Activated CD4-positive, alpha-beta T cell treated with anti-CD3 and anti-CD28 coated beads for 36 hours (primary cell): Measurements from ENCODE around the gene CENPT. TPM values are rescaled to one million over a fixed set of nuclear protein-coding genes. Genes with fewer than 3 reads are reported as not detected.
"Not testable (repeated sequence)": the region's sequence is repeated elsewhere in the genome, so short reads cannot be mapped to it uniquely, and the experiment has no call there.

Source experiments
- ATAC-seq: fragments of 200-7000 bp; cut with Tn5 transposase; one replicate; pipeline ENCODE4 v1.10.0; 2021; ENCODE audit warnings: mild to moderate bottlenecking, moderate library complexity
- CTCF ChIA-PET: fragments of 350-600 bp; sonication (Branson Sonifier 250); formaldehyde crosslinking; loops from one replicate; lab custom pipeline; 2021; ENCODE audit warnings: antibody characterized with exemption; lab: Charles Lee
- POLR2A ChIA-PET: fragments of 350-600 bp; sonication (Branson Sonifier 250); formaldehyde crosslinking; loops from one replicate; lab custom pipeline; 2021; ENCODE audit warnings: antibody characterized with exemption, inconsistent platforms; lab: Charles Lee
- DNase-seq: peaks from one replicate; pipeline ENCODE4 v3.0.0-alpha.2; 2020
- H3K27ac Mint-ChIP-seq: one replicate; pipeline ENCODE4 v1.8.0; 2021; ENCODE audit warnings: mixed read lengths
- H3K27me3 Mint-ChIP-seq: one replicate; pipeline ENCODE4 v1.8.0; 2021; ENCODE audit warnings: mixed read lengths
- H3K36me3 Mint-ChIP-seq: one replicate; pipeline ENCODE4 v1.8.0; 2021; ENCODE audit warnings: low read depth, mixed read lengths
- H3K4me1 Mint-ChIP-seq: one replicate; pipeline ENCODE4 v1.8.0; 2021; ENCODE audit warnings: mixed read lengths
- H3K4me3 Mint-ChIP-seq: one replicate; pipeline ENCODE4 v1.8.0; 2021; ENCODE audit warnings: mild to moderate bottlenecking, moderate library complexity, mixed read lengths
- H3K9me3 Mint-ChIP-seq: one replicate; pipeline ENCODE4 v1.8.0; 2021; ENCODE audit warnings: low read depth, mixed read lengths
- intact Hi-C, 2 experiments: fragments of 100-400 bp; cut with DNase I in 1 of 2; cut with micrococcal nuclease in 1 of 2; formaldehyde crosslinking; loops; one replicate each; pipeline versions ENCODE4 v1.14.2 to v1.15.1; 2022 to 2024; cut with DNase I, micrococcal nuclease
- total RNA-seq, 2 experiments: library from RNA; stranded (reverse); gene quantifications; one replicate each; pipeline ENCODE4 v1.2.3, GENCODE V29; 2021

CENPT gene
- total RNA-seq, 2 experiments from 2014 or later: 34.9 to 48.6 TPM

DNA sequence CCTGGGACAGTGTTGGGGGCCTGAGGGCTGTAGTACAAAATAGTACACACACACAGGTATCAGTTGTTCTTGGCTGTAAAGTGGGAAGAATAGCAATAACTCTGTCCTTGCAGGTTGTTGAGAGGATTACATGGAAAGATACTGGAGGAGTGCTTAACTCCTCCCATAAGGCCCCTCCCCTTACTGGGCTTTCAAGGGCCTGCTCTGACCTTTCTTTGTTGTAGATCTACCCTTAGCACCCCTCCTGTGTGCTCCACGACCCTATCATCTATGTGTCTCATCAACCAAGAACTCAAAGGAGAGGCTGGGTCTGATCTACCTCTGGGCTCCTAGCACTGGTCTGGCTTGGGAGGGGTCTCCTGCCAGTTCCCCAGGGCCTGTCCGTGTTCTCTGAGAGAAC, 17.1 kb upstream of the CENPT start:
- Mint-ChIP-seq H3K27ac (peak overlapping the region; percentile 15), H3K4me1 (no peaks in the 10 kb centered on the region), H3K36me3 (peaks cover 15% of the 10 kb centered on the region), H3K9me3 (no peaks in the 10 kb centered on the region), H3K27me3 (no peaks in the 10 kb centered on the region), H3K4me3 (no peak overlapping the region)
- intact Hi-C loops: no loop called here
- CTCF ChIA-PET: interaction anchor here (4.9 kb wide), 1 partner anchor 48 kb away, joined by 22 read pairs; no protein-coding TSS in a partner anchor
- no peak for DNase-seq
- peak; percentile 26 for ATAC-seq
- POLR2A ChIA-PET: interaction anchor here (0.6 kb wide), 1 partner anchor 15 kb away, joined by 3 read pairs; no protein-coding TSS in a partner anchor

DNA sequence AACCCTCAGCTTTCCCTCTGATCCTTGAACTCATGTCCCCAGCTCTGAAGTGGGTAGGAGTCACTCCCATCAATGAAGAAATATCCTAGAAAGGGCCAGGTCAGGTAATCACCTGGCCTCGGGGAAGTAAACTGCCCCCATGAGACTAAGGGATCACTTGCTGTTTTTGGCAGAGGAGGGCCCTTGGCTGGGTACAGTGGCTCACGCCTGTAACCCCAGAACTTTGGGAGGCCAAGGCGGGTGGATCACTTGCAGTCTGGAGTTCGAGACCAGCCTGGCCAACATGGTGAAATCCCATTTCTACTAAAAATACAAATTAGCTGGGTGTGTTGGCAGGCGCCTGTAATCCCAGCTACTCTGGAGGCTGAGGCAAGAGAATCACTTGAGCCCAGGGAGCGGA, 16.6 kb upstream of the CENPT start:
- DNase-seq, intact Hi-C loops, H3K27me3 Mint-ChIP-seq, H3K4me3 Mint-ChIP-seq, H3K27ac Mint-ChIP-seq, H3K9me3 Mint-ChIP-seq, ATAC-seq, H3K4me1 Mint-ChIP-seq: not testable (repeated sequence)
- ChIA-PET POLR2A (interaction anchor here (0.6 to 0.8 kb wide), 2 partner anchors 16 to 19 kb away, joined by 3 read pairs; no protein-coding TSS in a partner anchor), CTCF (interaction anchor here (4.9 kb wide), 1 partner anchor 47 kb away, joined by 22 read pairs; no protein-coding TSS in a partner anchor)
- H3K36me3 Mint-ChIP-seq: peaks cover 15% of the 10 kb centered on the region

GRCh38 chr16:67862623-67863583, 15.4 kb upstream of the CENPT start:
- ATAC-seq (no peak), DNase-seq (no peak)
- Mint-ChIP-seq H3K36me3 (peaks cover 15% of the 10 kb centered on the region), H3K27me3 (no peaks in the 10 kb centered on the region), H3K9me3 (no peaks in the 10 kb centered on the region), H3K27ac (no peak overlapping the region), H3K4me3 (no peak overlapping the region), H3K4me1 (peaks cover 6% of the 10 kb centered on the region)
- ChIA-PET POLR2A (interaction anchor here (0.6 to 0.9 kb wide), 4 partner anchors 13 to 25 kb away, joined by 3 to 4 read pairs (median 4); no protein-coding TSS in a partner anchor), CTCF (interaction anchor here (0.5 to 4.9 kb wide), 10 partner anchors 10 to 303 kb away, joined by 3 to 22 read pairs (median 3); no protein-coding TSS in a partner anchor)
- intact Hi-C loops: no loop called here

- Mint-ChIP-seq H3K4me3 (no peak overlapping the region), H3K36me3 (peaks cover 17% of the 10 kb centered on the region), H3K4me1 (peaks cover 15% of the 10 kb centered on the region), H3K9me3 (no peaks in the 10 kb centered on the region), H3K27me3 (no peaks in the 10 kb centered on the region), H3K27ac (peak overlapping the region; percentile 16)
- CTCF ChIA-PET: interaction anchor here (0.6 to 4.9 kb wide), 6 partner anchors 15 to 304 kb away, joined by 3 to 22 read pairs (median 4); no protein-coding TSS in a partner anchor
- no peak for ATAC-seq
- POLR2A ChIA-PET: interaction anchor here (0.9 kb wide), 1 partner anchor 12 kb away, joined by 4 read pairs; no protein-coding TSS in a partner anchor
- DNase-seq: no peak
- intact Hi-C loops: no loop called here
Observed at GRCh38 chr16:67861877-67862276, 14.4 kb upstream of the CENPT start.

DNA sequence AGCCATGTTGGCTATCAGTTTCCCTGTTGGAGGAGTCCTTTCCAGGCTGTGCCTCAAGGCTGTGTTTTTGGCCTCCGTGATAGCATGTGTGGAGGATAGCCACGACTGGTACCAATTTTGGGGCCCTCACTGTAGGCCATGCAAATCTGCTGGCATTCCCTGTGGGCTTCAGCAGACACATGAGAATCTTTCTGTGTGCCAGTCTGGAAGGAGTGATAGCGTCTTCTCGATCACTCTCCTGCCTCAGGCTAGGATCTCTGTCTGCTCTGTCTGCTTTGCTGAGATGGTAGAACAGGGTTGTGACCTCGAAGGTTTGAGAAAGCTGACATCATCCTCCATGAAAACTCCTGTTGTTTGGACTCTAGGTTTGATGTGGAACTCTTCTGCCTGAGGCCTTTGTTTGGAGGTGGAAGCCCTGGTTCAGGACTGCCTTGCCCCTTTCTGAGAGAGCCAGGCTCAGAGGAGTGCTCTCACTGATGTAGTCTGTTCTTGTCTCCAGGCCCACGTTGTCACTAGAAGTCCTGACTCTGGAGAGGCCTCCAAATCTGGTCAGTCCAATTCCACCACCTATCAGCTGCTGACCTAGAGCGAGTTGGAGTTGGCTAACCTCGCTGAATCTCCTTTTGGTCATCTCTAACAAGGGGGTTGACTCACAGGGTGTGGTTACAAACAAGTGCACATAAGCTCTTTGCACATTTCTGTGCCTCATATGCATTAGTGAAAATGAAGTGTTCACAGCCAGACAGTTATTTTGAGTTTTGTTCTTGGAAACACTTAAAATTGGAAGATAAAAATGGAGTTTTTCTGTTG, 13.3 kb upstream of the CENPT start:
- no peak for DNase-seq
- Mint-ChIP-seq H3K27me3 (no peaks in the 10 kb centered on the region), H3K4me3 (no peak overlapping the region), H3K9me3 (no peaks in the 10 kb centered on the region), H3K27ac (peak overlapping the region; percentile 19), H3K4me1 (peaks cover 20% of the 10 kb centered on the region), H3K36me3 (peaks cover 15% of the 10 kb centered on the region)
- intact Hi-C loops: no loop called here
- ChIA-PET POLR2A (no interaction called here), CTCF (interaction anchor here (0.6 to 4.9 kb wide), 5 partner anchors 15 to 151 kb away, joined by 3 to 22 read pairs (median 5); no protein-coding TSS in a partner anchor)
- no peak for ATAC-seq

- H3K27me3 Mint-ChIP-seq: no peaks in the 10 kb centered on the region
- no peak overlapping the region for H3K27ac Mint-ChIP-seq
- ChIA-PET CTCF (interaction anchor here (1.0 to 1.8 kb wide), 3 partner anchors 42 to 337 kb away, joined by 3 to 5 read pairs (median 4); no protein-coding TSS in a partner anchor), POLR2A (interaction anchor here (0.6 to 0.7 kb wide), 2 partner anchors 34 to 50 kb away, joined by 3 read pairs; no protein-coding TSS in a partner anchor)
- DNase-seq (no peak), ATAC-seq (no peak)
- intact Hi-C loops: no loop called here
- H3K36me3 Mint-ChIP-seq: peaks cover 15% of the 10 kb centered on the region
- no peaks in the 10 kb centered on the region for H3K9me3 Mint-ChIP-seq
- peaks cover 32% of the 10 kb centered on the region for H3K4me1 Mint-ChIP-seq
- H3K4me3 Mint-ChIP-seq: no peak overlapping the region
Observed at GRCh38 chr16:67858500-67858899, 11.0 kb upstream of the CENPT start.

- intact Hi-C loops: no loop called here
- H3K27ac Mint-ChIP-seq: peak overlapping the region; percentile 40
- H3K4me1 Mint-ChIP-seq: peaks cover 32% of the 10 kb centered on the region
- H3K27me3 Mint-ChIP-seq: no peaks in the 10 kb centered on the region
- ChIA-PET POLR2A (interaction anchor here (0.6 kb wide), 1 partner anchor 10 kb away, joined by 3 read pairs; no protein-coding TSS in a partner anchor), CTCF (interaction anchor here (0.8 to 1.0 kb wide), 2 partner anchors 41 to 49 kb away, joined by 3 to 4 read pairs; no protein-coding TSS in a partner anchor)
- ATAC-seq (peak; percentile 91), DNase-seq (peak; percentile 55)
- H3K36me3 Mint-ChIP-seq: peaks cover 15% of the 10 kb centered on the region
- no peaks in the 10 kb centered on the region for H3K9me3 Mint-ChIP-seq
- H3K4me3 Mint-ChIP-seq: no peak overlapping the region
Observed at GRCh38 chr16:67857547-67858233, 10.2 kb upstream of the CENPT start.

DNA sequence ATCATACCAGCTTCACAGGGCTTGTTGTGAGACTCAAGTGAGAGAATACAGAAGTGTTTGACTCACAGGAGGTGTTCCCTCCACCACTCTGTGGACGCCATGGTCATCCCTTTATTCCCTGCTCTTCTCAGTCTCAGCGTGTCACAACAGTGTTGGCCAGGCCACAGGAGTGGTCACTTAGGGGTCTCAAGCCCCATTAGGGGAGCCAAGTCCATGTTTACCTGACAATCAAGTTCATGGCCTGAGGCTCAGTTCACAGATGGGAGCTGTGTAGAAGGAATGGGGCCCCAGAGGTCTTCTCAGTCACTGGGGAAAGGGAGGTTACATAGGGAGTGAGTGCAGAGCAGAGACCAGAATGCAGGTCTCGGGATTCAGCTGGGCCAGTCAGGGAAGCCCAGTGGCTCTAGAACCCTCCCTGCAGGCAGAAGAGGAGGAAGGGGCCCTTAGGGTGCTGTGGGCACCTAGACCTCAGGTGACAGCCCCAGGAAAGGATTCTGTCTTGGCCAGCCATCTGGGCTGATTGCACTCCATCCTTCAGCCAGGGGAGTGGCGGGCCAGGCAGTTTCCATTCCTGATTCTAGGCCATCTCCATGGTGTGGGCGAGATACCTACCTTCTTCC, 9.5 kb upstream of the CENPT start:
- Mint-ChIP-seq H3K27me3 (no peaks in the 10 kb centered on the region), H3K4me1 (peaks cover 32% of the 10 kb centered on the region), H3K36me3 (peaks cover 15% of the 10 kb centered on the region), H3K9me3 (no peaks in the 10 kb centered on the region), H3K4me3 (no peak overlapping the region), H3K27ac (peak overlapping the region; percentile 29)
- ATAC-seq: no peak
- ChIA-PET POLR2A (interaction anchor here (0.6 kb wide), 1 partner anchor 9 kb away, joined by 3 read pairs; no protein-coding TSS in a partner anchor), CTCF (interaction anchor here (0.6 kb wide), 1 partner anchor 392 kb away, joined by 3 read pairs; no protein-coding TSS in a partner anchor)
- no peak for DNase-seq
- intact Hi-C loops: no loop called here

DNA sequence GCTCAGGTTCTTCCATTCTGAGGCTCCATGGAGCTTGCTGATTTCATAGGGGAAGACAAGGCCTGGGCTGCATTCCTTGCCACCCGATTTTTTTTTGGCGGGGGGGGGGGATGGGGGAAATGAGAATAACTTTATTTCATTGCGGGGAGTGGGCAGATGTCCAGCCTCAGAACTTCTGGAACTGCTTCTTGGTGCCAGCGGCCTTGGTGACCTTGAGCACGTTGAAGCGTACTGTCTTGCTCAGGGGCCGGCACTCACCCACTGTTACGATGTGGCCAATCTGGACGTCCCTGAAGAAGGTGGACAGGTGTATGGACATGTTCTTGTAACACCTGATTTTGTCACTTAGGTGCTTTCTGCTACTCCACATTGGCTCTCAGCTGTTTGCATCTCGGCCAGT, 8.3 kb upstream of the CENPT start:
- Mint-ChIP-seq H3K4me3 (no peak overlapping the region), H3K9me3 (no peaks in the 10 kb centered on the region), H3K27ac (no peak overlapping the region), H3K36me3 (peaks cover 5% of the 10 kb centered on the region), H3K27me3 (no peaks in the 10 kb centered on the region), H3K4me1 (peaks cover 32% of the 10 kb centered on the region)
- ChIA-PET CTCF (interaction anchor here (0.8 to 1.4 kb wide), 2 partner anchors 13 to 86 kb away, joined by 3 to 4 read pairs; no protein-coding TSS in a partner anchor), POLR2A (no interaction called here)
- no peak for ATAC-seq
- no peak for DNase-seq
- intact Hi-C loops: no loop called here

DNA sequence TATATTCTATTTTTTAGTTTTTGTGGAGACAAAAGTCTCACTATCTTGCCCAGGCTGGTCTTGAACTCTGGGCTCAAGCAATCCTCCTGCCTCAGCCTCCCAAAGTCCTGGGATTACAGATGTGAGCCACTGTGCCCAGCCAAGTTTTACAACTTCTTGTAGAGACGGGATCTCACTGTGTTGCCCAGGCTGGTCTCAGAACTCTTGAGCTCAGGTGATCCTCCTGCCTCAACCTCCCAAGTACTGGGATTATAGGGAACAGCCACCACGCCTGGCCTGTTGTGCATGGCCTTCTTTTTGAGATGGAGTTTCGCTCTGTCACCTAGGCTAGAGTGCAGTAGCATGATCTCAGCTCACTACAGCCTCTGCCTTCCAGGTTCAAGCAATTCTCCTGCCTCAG, 6.2 kb upstream of the CENPT start:
- Mint-ChIP-seq H3K36me3 (peaks cover 11% of the 10 kb centered on the region), H3K4me1 (peaks cover 39% of the 10 kb centered on the region), H3K27ac (no peak overlapping the region), H3K27me3 (no peaks in the 10 kb centered on the region), H3K4me3 (no peak overlapping the region), H3K9me3 (no peaks in the 10 kb centered on the region)
- intact Hi-C loops: no loop called here
- ChIA-PET CTCF (interaction anchor here (0.7 to 1.4 kb wide), 3 partner anchors 9 to 18 kb away, joined by 3 to 4 read pairs (median 3); no protein-coding TSS in a partner anchor), POLR2A (no interaction called here)
- no peak for ATAC-seq
- DNase-seq: no peak
